Kidney epithelial cell (primary cell): ENCODE measurements around the gene CLCN1. TPM values are rescaled to one million over a fixed set of nuclear protein-coding genes. Genes with fewer than 3 reads are reported as not detected.
"Not testable (repeated sequence)": the region's sequence is repeated elsewhere in the genome, so short reads cannot be mapped to it uniquely, and the experiment has no call there.

ENCODE experiments used
- DNase-seq: peaks from one replicate; pipeline ENCODE4 v3.0.0-alpha.2; 2010; ENCODE audit warnings: low read depth
- H3K27me3 ChIP-seq: 2 replicates; pipeline ENCODE4 v1.6.0; 2011; ENCODE audit warnings: low read length; ENCODE audit not compliant: control insufficient read depth, insufficient read depth
- H3K36me3 ChIP-seq: 2 replicates; pipeline ENCODE4 v1.5.1; 2011; ENCODE audit warnings: low read length; ENCODE audit not compliant: control insufficient read depth, insufficient read depth
- H3K4me3 ChIP-seq: 2 replicates; pipeline ENCODE4 v1.5.1; 2011; ENCODE audit warnings: low read depth, mild to moderate bottlenecking, control low read depth, low read length
- total RNA-seq: library from RNA; depleted of rRNA; stranded (reverse); fragments of >200 nt; gene quantifications from 2 replicates; pipeline ENCODE4 v1.2.3, GENCODE V29; 2015
- TF ChIP-seq, protein P1 (sequence below): IDR thresholded peaks from 2 replicates; pipeline ENCODE4 v1.5.1; 2011; ENCODE audit warnings: mild to moderate bottlenecking, moderate library complexity, low read length, control low read depth, inconsistent platforms; ENCODE audit not compliant: insufficient read depth, poor library complexity, severe bottlenecking

CLCN1 gene
- total RNA-seq, 1 donor from 2014 or later = not detected

DNA sequence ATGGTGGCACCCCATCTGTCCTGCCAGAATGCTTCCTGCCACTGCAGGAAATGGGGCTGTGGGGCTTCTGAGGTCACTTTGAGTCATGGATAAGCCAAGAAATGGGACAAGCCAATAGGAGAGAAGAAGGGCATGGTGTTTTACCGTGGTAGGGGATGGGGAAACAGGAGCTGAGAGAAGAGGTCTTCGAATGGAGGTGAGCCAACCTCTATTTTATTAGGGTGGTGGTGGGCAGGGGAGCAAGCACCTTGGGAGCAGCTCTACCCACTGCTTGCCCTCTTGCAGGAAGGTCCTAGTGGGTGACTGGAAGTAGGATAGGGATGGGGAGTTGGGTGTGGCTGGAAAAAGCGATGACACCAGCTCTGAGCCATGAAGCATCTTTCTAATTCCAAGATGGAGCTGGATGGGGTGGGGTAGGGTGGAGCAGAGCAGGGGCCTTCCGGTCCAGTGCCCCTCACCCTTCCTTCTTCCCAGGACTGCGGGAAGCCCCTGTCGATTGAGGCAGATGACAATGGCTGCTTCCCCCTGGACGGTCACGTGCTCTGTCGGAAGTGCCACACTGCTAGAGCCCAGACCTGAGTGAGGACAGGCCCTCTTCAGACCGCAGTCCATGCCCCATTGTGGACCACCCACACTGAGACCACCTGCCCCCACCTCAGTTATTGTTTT, 74.3 kb downstream of the CLCN1 start:
- no peak overlapping the region for H3K4me3 ChIP-seq
- peaks cover 3% of the 10 kb centered on the region for H3K36me3 ChIP-seq
- TF ChIP-seq, protein P1, sequence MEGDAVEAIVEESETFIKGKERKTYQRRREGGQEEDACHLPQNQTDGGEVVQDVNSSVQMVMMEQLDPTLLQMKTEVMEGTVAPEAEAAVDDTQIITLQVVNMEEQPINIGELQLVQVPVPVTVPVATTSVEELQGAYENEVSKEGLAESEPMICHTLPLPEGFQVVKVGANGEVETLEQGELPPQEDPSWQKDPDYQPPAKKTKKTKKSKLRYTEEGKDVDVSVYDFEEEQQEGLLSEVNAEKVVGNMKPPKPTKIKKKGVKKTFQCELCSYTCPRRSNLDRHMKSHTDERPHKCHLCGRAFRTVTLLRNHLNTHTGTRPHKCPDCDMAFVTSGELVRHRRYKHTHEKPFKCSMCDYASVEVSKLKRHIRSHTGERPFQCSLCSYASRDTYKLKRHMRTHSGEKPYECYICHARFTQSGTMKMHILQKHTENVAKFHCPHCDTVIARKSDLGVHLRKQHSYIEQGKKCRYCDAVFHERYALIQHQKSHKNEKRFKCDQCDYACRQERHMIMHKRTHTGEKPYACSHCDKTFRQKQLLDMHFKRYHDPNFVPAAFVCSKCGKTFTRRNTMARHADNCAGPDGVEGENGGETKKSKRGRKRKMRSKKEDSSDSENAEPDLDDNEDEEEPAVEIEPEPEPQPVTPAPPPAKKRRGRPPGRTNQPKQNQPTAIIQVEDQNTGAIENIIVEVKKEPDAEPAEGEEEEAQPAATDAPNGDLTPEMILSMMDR = no peak
- no peak for DNase-seq
- H3K27me3 ChIP-seq = no peaks in the 10 kb centered on the region

DNA sequence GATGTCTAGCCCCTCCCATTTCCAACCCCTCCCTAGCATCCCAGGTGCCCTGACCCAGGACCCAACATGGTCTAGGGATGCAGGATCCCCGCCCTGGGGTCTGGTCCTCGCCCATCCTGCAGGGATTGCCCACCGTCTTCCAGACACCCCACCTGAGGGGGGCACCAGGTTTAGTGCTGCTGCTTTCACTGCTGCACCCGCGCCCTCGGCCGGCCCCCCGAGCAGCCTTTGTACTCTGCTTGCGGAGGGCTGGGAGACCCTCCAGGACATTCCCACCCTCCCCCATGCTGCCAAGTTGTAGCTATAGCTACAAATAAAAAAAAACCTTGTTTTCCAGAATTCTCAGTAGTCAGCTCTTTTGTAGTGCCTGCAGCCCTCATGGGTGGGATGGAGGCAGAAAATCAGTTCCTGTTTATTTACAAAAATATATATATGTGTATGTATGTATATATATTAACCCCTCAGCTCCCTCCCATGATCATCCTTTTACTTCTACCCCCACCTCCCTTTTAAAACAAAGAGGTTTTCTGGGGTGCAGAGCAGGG, 74.9 kb downstream of the CLCN1 start:
- TF ChIP-seq, protein P1 = no peak
- Histone ChIP-seq H3K27me3 (no peaks in the 10 kb centered on the region), H3K4me3 (no peak overlapping the region), H3K36me3 (peaks cover 3% of the 10 kb centered on the region)
- no peak for DNase-seq

DNA sequence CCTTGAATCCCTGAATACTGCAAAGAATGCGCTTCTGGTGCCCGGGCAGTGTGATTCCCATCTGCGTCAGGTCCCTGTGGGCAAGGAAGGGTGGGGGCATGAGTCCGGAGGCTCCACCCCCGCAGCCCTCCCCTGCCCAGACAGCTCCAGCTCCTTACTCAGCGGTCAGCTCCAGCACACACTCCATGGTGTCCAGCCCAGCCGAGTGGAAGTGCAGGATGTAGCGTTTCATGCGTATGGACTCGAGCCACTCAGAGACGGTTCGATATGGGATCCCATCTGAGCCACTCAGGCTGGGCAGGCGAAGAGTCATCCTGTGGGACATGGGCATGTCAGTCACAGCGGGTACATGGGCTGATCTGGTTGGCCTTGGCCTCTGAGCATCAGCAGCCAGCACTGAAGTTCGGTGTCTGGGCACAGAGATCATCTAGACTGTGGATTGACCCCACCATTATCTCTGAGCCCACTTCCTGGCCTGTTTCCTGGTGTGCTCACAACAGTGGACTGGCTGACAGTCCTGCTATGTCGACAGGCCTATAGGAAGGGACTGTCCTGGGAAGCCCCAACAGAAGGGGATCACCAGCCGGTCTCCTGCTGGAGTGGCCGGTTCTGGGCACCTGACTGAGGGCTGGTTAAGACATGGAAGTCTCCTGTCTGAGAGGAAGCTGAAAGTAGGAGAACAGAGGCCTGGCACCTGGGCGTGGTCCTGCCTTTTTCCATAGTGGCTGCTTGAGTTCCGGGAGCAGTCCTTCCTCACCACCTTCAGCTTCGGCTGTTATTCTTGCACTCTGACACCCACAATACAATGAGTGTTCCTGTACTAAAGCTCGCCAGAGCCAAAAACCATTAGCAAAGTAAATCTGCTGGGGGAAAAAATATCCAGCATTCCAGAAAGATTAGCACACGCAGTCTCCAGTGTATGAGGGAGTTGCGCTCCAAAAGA, 75.8 kb downstream of the CLCN1 start:
- no peak for DNase-seq
- Histone ChIP-seq H3K4me3 (no peak overlapping the region), H3K36me3 (peaks cover 3% of the 10 kb centered on the region), H3K27me3 (no peaks in the 10 kb centered on the region)
- TF ChIP-seq, protein P1 = no peak

DNA sequence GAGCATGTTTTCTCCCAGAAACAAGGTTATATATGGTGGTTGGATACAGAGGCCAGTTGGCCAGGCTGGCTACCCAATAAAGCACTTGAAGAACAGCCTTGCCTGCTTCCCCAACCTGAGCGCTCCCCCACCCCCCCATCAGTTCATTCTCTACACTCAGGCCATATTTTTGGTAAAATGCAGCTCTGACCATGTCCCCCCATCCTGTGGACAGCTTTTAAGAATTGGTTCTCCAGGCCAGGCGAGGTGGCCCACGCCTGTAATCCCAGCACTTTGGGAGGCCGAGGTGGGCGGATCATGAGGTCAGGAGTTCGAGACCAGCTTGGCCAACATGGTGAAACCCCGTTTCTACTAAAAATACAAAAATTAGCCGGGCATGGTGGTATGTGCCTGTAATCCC, 76.5 kb downstream of the CLCN1 start:
- H3K27me3 ChIP-seq, DNase-seq, H3K4me3 ChIP-seq, H3K36me3 ChIP-seq: not testable (repeated sequence)

DNA sequence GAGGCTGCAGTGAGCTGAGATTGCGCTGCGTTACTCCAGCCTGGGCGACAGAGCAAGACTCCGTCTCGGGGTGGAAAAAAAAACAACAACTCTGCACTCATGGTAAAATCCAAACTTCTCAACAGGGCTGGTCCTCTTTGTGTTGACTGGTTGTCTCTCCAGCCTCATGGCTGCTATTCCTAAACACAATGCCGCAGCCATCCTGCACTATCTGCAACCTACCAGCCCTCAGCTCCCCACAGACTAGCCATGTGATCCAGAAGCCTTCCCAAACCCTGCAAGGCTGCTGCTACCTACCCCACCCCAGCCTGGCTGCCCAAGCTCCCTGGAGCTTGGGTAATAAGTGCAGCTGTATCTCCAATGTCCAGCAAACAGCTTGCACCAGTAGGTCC, 77.0 kb downstream of the CLCN1 start:
- TF ChIP-seq, protein P1 = no peak
- H3K36me3 ChIP-seq = peaks cover 2% of the 10 kb centered on the region
- no peaks in the 10 kb centered on the region for H3K27me3 ChIP-seq
- DNase-seq = no peak
- H3K4me3 ChIP-seq = no peak overlapping the region
